Right cardiac atrium (tissue), 5 donors: ENCODE results near the gene VPS33A. TPM values are rescaled to one million over a fixed set of nuclear protein-coding genes. Genes with fewer than 3 reads are reported as not detected.

ENCODE experiments used
- ATAC-seq, 2 donors: fragments of 200-7000 bp; cut with Tn5 transposase; one replicate each; pipeline versions ENCODE4 v1.8.0 to v1.9.1; 2020; ENCODE audit warnings: moderate library complexity in 2 of 2, mild to moderate bottlenecking in 1 of 2
- DNase-seq, 3 donors: peaks; one replicate each; pipeline ENCODE4 v3.0.0-alpha.2; 2020
- H3K27ac ChIP-seq: one replicate; pipeline ENCODE4 v1.5.1; 2013; ENCODE audit warnings: mild to moderate bottlenecking, low read length, control low read depth, moderate library complexity
- H3K27me3 ChIP-seq: one replicate; pipeline ENCODE4 v1.6.1; 2013; ENCODE audit not compliant: control insufficient read depth, insufficient read depth
- H3K4me1 ChIP-seq: one replicate; pipeline ENCODE4 v1.6.1; 2013; ENCODE audit warnings: low read length; ENCODE audit not compliant: control insufficient read depth, insufficient read depth
- H3K4me3 ChIP-seq: one replicate; pipeline ENCODE4 v1.5.1; 2013; ENCODE audit warnings: low read length, control low read depth
- H3K9me3 ChIP-seq: one replicate; pipeline ENCODE4 v1.6.1; 2013; ENCODE audit warnings: low read length; ENCODE audit not compliant: control insufficient read depth
- WGBS: extraction: QIAGEN DNeasy Blood & Tissue Kit; methylation state at CpG from one replicate; pipeline ENCODE4 v1.1.7; 2013; 5-methylcytosine and 5-hydroxymethylcytosine counted together
- intact Hi-C, 4 donors: fragments of 100-400 bp; cut with DNase I; formaldehyde crosslinking; loops; one replicate each; pipeline versions ENCODE4 v1.11.0 to v1.14.0; 2022 to 2023
- polyA plus RNA-seq: library from polyadenylated mRNA; stranded (reverse); fragments of 200-250 nt; gene quantifications from one replicate; pipeline ENCODE4 v1.2.3, GENCODE V29; 2013
- total RNA-seq, 4 donors: library from RNA; stranded (reverse); fragmentation: NEBNext Ultra II Directional; extraction: Animal tissue kit (Norgen Biotek cat#: 25700); gene quantifications; one replicate each; pipeline ENCODE4 v1.2.1, GENCODE V29; 2021
- donor health status: healthy with polysubstance abuse.
- donor health status: DM: no; HTN: yes; CAD: no.
- donor health status: DM: no; HTN: no; CAD: no.
- donor health status: DM: no; HTN: yes; CAD: no; lungs with severe emphysema.
- donor health status: DM: yes; HTN: yes; CAD: no.

The VPS33A gene
- total and polyA plus RNA-seq, 5 donors = 7.3 to 15.2 (median 10.5) TPM

- Histone ChIP-seq H3K4me3 (no peak overlapping the region), H3K27me3 (no peaks in the 10 kb centered on the region), H3K4me1 (no peaks in the 10 kb centered on the region), H3K9me3 (no peaks in the 10 kb centered on the region), H3K27ac (no peak overlapping the region)
- no peak for ATAC-seq
- 74% methylated on average over 11 of the region's 11 CpGs for WGBS
- no peak for DNase-seq
- intact Hi-C loops = no loop called here
Measured at GRCh38 chr12:122192441-122192840, 73.9 kb downstream of the VPS33A start.

GRCh38 chr12:122190842-122191668, 75.2 kb downstream of the VPS33A start:
- WGBS = 65% methylated on average over 18 of the region's 18 CpGs
- no peak overlapping the region for H3K27ac ChIP-seq
- DNase-seq = peak; percentile 29 to 71 (median 64)
- no peaks in the 10 kb centered on the region for H3K9me3 ChIP-seq
- H3K4me1 ChIP-seq = no peaks in the 10 kb centered on the region
- intact Hi-C loops = no loop called here
- peak; percentile 65 to 71 for ATAC-seq
- no peak overlapping the region for H3K4me3 ChIP-seq
- H3K27me3 ChIP-seq = no peaks in the 10 kb centered on the region

- H3K27me3 ChIP-seq = no peaks in the 10 kb centered on the region
- no peaks in the 10 kb centered on the region for H3K4me1 ChIP-seq
- WGBS = 86% methylated on average over 34 of the region's 34 CpGs
- H3K9me3 ChIP-seq = no peaks in the 10 kb centered on the region
- intact Hi-C loops = no loop called here
- H3K4me3 ChIP-seq = no peak overlapping the region
- DNase-seq = no peak
- peak in 1 of 2 donors; percentile 17 for ATAC-seq
- H3K27ac ChIP-seq = no peak overlapping the region
Measured at GRCh38 chr12:122189626-122190475, 76.4 kb downstream of the VPS33A start.

- H3K27me3 ChIP-seq = no peaks in the 10 kb centered on the region
- intact Hi-C loops = no loop called here
- no peaks in the 10 kb centered on the region for H3K4me1 ChIP-seq
- WGBS = 73% methylated on average over 12 of the region's 12 CpGs
- no peak for ATAC-seq
- H3K4me3 ChIP-seq = no peak overlapping the region
- H3K9me3 ChIP-seq = no peaks in the 10 kb centered on the region
- DNase-seq = no peak
- no peak overlapping the region for H3K27ac ChIP-seq
Measured at GRCh38 chr12:122187466-122187865, 78.8 kb downstream of the VPS33A start.

- H3K27me3 ChIP-seq = no peaks in the 10 kb centered on the region
- 84% methylated on average over 10 of the region's 10 CpGs for WGBS
- DNase-seq = no peak
- ATAC-seq = no peak
- no peak overlapping the region for H3K4me3 ChIP-seq
- H3K9me3 ChIP-seq = no peaks in the 10 kb centered on the region
- no peaks in the 10 kb centered on the region for H3K4me1 ChIP-seq
- H3K27ac ChIP-seq = no peak overlapping the region
- intact Hi-C loops = no loop called here
Measured at GRCh38 chr12:122185494-122186082, 80.7 kb downstream of the VPS33A start.

- no peak overlapping the region for H3K4me3 ChIP-seq
- no peaks in the 10 kb centered on the region for H3K9me3 ChIP-seq
- intact Hi-C loops = no loop called here
- no peaks in the 10 kb centered on the region for H3K4me1 ChIP-seq
- no peak for ATAC-seq
- WGBS = 91% methylated on average over 7 of the region's 7 CpGs
- DNase-seq = no peak
- H3K27me3 ChIP-seq = no peaks in the 10 kb centered on the region
- H3K27ac ChIP-seq = no peak overlapping the region
Measured at GRCh38 chr12:122185079-122185478, 81.2 kb downstream of the VPS33A start.

GRCh38 chr12:122184517-122184916, 81.8 kb downstream of the VPS33A start:
- DNase-seq (no peak), ATAC-seq (no peak)
- H3K4me1 ChIP-seq = no peaks in the 10 kb centered on the region
- no peaks in the 10 kb centered on the region for H3K27me3 ChIP-seq
- no peaks in the 10 kb centered on the region for H3K9me3 ChIP-seq
- 79% methylated on average over 18 of the region's 18 CpGs for WGBS
- H3K4me3 ChIP-seq = no peak overlapping the region
- no peak overlapping the region for H3K27ac ChIP-seq
- intact Hi-C loops = no loop called here

- Histone ChIP-seq H3K9me3 (no peaks in the 10 kb centered on the region), H3K4me1 (no peaks in the 10 kb centered on the region), H3K27ac (no peak overlapping the region), H3K27me3 (no peaks in the 10 kb centered on the region), H3K4me3 (peak overlapping the region; percentile 68)
- ATAC-seq (peak; percentile 27 to 45), DNase-seq (no peak)
- intact Hi-C loops = no loop called here
- 77% methylated on average over 10 of the region's 10 CpGs for WGBS
Measured at GRCh38 chr12:122183588-122183940, 82.7 kb downstream of the VPS33A start.

- intact Hi-C loops = no loop called here
- DNase-seq = peak; percentile 42 to 78 (median 69)
Measured at GRCh38 chr12:122182887-122183587, 83.3 kb downstream of the VPS33A start, which contains the start of gene LRRC43. Gene LRRC43, plus strand, starts transcription at chr12:122183123. Its CDS starts 22 bp downstream, at chr12:122183145.

More at GRCh38 chr12:122182887-122183587, 83.3 kb downstream of the VPS33A start, which contains the start of gene LRRC43:
- H3K27ac ChIP-seq = no peak within 1 kb of the TSS
- peak; percentile 77 to 84 for ATAC-seq
- H3K27me3 ChIP-seq = no peaks in the 10 kb centered on the region
- no peaks in the 10 kb centered on the region for H3K9me3 ChIP-seq
- no peaks in the 10 kb centered on the region for H3K4me1 ChIP-seq
- peak within 1 kb of the TSS; percentile 68 for H3K4me3 ChIP-seq
- 2% methylated on average over 63 of the region's 63 CpGs for WGBS
